Frontal cortex (tissue), 4 donors: ENCODE measurements around the gene INAVA. TPM values are rescaled to one million over a fixed set of nuclear protein-coding genes. Genes with fewer than 3 reads are reported as not detected.
"Not testable (repeated sequence)": the region's sequence is repeated elsewhere in the genome, so short reads cannot be mapped to it uniquely, and the experiment has no call there.

Source experiments
- DNase-seq, 2 donors: peaks; one replicate each; pipeline ENCODE4 v3.0.0; 2012; ENCODE audit warnings: low spot score in 2 of 2
- FAIRE-seq: peaks from 2 replicates; lab custom pipeline; 2012; peaks lifted over from hg19 to GRCh38; lab: Jason Lieb, UNC
- small RNA-seq: library from RNA; depleted of rRNA; stranded (forward); fragments of <200 nt; gene quantifications from one replicate; pipeline ENCODE3, GENCODE V24; 2014
- total RNA-seq: library from RNA; depleted of rRNA; stranded (reverse); fragments of >200 nt; gene quantifications from one replicate; pipeline ENCODE4 v1.2.3, GENCODE V29; 2014
- donor health status: control.
- donor health status: control.
- donor health status: control.

Gene INAVA
- total RNA-seq, 1 donor from 2014 or later = 0.82 TPM

GRCh38 chr1:200954434-200954833 lies 59.7 kb downstream of the INAVA start:
- no peak for FAIRE-seq
- no peak for DNase-seq

- FAIRE-seq (no peak), DNase-seq (no peak)
These were observed 63.9 kb downstream of the INAVA start for GRCh38 chr1:200958597-200958996.

- FAIRE-seq (no peak), DNase-seq (no peak)
These were observed 64.8 kb downstream of the INAVA start for GRCh38 chr1:200959411-200959921.

GRCh38 chr1:200960236-200960947 lies 65.7 kb downstream of the INAVA start:
- DNase-seq (no peak), FAIRE-seq (no peak)

GRCh38 chr1:200960948-200961340 lies 66.2 kb downstream of the INAVA start:
- DNase-seq = no peak
- no peak for FAIRE-seq

DNA sequence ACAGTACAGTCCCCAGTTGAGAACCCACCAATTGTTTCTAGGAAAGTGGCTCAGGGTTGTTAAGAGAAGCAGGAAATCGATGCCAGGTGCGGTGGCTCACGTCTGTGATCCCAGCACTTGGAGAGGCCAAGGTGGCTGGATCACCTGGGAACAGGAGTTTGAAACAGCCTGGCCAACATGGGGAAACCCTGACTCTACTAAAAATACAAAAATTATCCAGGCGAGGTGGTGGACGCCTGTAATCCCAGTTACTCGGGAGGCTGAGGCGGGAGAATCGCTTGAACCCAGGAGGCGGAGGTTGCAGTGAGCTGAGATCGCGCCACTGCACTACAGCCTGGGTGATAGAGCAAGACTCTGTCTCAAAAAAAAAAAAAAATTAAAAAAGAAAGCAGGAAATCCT lies 67.5 kb downstream of the INAVA start:
- DNase-seq, FAIRE-seq: not testable (repeated sequence)

DNA sequence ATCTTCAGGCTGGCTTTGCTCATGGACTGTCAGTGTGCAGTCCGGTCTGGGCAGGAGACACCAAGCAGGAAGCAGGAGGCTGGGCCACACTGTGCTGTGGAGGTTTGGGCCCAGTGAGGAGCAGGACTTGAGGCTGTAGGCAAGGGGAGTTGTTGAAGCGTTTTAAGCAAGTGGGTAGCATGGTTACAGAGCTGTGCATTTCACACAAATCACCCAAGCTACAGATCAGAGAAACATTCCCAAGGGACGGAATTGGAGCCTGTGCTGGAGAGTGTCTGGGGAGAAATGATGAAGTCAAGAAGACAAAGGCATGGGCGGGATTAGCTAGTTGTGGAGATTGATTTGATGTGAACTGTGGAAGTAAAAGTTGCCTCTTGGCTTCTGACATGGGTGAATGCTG lies 67.9 kb downstream of the INAVA start:
- DNase-seq = no peak
- FAIRE-seq = no peak

DNA sequence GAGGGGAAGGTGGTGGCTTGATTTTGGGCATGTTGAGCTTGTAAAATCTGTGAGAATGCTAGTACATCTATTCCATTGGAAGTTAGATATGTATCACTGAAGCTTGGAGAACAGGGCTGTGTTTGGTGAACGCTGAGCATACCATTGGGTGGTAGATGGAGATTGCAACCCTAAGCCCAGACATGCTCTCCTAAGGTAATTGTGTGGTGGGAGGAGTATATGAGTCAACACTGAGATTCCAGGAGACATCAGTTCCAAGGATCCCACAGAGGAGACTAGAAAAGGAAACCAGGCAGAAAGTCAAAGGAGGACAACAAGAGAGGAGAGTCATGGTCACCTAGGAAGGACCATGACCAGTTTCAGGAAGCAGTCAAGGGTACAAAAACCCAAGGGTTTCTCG lies 68.4 kb downstream of the INAVA start:
- FAIRE-seq = no peak
- no peak for DNase-seq

GRCh38 chr1:200963888-200964287 lies 69.2 kb downstream of the INAVA start:
- FAIRE-seq, DNase-seq: not testable (repeated sequence)

Small RNA genes within 50 kb of the gene (small RNA-seq; reads per million reads assigned to genes)
- gene RNU6-704P = not detected

Other genes with a start within 250 kb of the INAVA start
- 20.4 TPM for gene DDX59, start 225.0 kb upstream of the INAVA start, total RNA-seq
- gene CAMSAP2, start 156.0 kb upstream of the INAVA start, total RNA-seq = 117 TPM
- not detected for gene GPR25, start 21.9 kb upstream of the INAVA start, total RNA-seq
- 127 TPM for gene KIF21B, start 128.8 kb downstream of the INAVA start, total RNA-seq
- under 0.01 TPM for gene CACNA1S, start 217.5 kb downstream of the INAVA start, total RNA-seq
- not detected for gene ASCL5, start 232.3 kb downstream of the INAVA start, total RNA-seq